WERI-Rb-1 (cell line): ENCODE results near the gene CNBP.
"Not testable (repeated sequence)": the region's sequence is repeated elsewhere in the genome, so short reads cannot be mapped to it uniquely, and the experiment has no call there.

ENCODE experiments used
- DNase-seq: peaks from one replicate; pipeline ENCODE4 v3.0.0-alpha.2; 2020
- H3K27ac ChIP-seq: fragments of 250-450 bp; sonication (Bioruptor Pico); 2 replicates; pipeline ENCODE4 v1.5.1; 2020; ENCODE audit warnings: mild to moderate bottlenecking, moderate library complexity
- H3K27me3 ChIP-seq: fragments of 250-450 bp; sonication (Bioruptor Pico); 2 replicates; pipeline ENCODE4 v1.5.1; 2021; ENCODE audit warnings: mild to moderate bottlenecking, low read depth, moderate library complexity; ENCODE audit not compliant: insufficient read depth, severe bottlenecking
- H3K36me3 ChIP-seq: fragments of 250-450 bp; sonication (Bioruptor Pico); 2 replicates; pipeline ENCODE4 v1.5.1; 2020; ENCODE audit warnings: mild to moderate bottlenecking, moderate library complexity
- H3K4me3 ChIP-seq: 2 replicates; pipeline ENCODE4 v1.5.1; 2011; ENCODE audit warnings: low read depth, mild to moderate bottlenecking, control low read depth, low read length
- H3K9me3 ChIP-seq: fragments of 250-450 bp; sonication (Bioruptor Pico); 2 replicates; pipeline ENCODE4 v1.5.1; 2021; ENCODE audit warnings: mild to moderate bottlenecking, moderate library complexity; ENCODE audit not compliant: severe bottlenecking
- TF ChIP-seq, protein P1 (sequence below): IDR thresholded peaks from 2 replicates; pipeline ENCODE4 v1.5.1; 2011; ENCODE audit warnings: low read depth, mild to moderate bottlenecking, control low read depth, inconsistent platforms, low read length

CNBP gene

DNA sequence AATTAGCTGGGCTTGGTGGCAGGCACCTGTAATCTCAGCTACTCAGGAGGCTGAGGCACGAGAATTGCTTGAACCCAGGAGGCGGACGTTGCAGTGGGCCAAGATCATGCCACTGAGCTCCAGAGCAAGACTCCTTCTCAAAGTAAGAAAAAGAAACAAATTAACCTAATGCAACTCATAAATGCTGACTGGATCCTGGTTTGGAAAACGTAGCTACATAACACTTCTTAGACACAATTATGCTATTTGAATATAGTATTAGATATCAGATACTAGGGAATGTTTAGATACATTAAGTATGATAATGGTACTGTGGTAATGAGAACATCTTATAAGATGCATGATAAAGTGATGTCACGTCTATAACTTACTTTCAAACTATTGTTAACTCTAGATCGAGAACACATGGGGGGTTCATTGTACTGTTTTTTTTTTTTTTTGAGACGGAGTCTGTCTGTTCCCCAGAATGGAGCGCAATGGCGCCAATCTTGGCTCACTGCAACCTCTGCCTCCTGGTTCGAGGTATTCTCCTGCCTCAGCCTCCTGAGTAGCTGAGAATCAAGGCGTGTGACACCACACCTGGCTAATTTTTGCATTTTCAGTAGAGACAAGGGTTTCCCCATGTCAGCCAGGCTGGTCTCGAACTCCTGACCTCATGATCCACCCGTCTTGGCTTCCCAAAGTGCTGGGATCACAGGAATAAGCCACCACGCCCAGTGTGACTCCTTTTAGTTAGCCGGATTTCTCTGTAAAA, 16.9 kb downstream of the CNBP start:
- TF ChIP-seq, protein P1, sequence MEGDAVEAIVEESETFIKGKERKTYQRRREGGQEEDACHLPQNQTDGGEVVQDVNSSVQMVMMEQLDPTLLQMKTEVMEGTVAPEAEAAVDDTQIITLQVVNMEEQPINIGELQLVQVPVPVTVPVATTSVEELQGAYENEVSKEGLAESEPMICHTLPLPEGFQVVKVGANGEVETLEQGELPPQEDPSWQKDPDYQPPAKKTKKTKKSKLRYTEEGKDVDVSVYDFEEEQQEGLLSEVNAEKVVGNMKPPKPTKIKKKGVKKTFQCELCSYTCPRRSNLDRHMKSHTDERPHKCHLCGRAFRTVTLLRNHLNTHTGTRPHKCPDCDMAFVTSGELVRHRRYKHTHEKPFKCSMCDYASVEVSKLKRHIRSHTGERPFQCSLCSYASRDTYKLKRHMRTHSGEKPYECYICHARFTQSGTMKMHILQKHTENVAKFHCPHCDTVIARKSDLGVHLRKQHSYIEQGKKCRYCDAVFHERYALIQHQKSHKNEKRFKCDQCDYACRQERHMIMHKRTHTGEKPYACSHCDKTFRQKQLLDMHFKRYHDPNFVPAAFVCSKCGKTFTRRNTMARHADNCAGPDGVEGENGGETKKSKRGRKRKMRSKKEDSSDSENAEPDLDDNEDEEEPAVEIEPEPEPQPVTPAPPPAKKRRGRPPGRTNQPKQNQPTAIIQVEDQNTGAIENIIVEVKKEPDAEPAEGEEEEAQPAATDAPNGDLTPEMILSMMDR, result no peak
- DNase-seq, result no peak
- peaks cover 55% of the 10 kb centered on the region for H3K36me3 ChIP-seq
- H3K4me3 ChIP-seq, result no peak overlapping the region
- no peaks in the 10 kb centered on the region for H3K9me3 ChIP-seq
- no peak overlapping the region for H3K27ac ChIP-seq
- H3K27me3 ChIP-seq, result no peaks in the 10 kb centered on the region

DNA sequence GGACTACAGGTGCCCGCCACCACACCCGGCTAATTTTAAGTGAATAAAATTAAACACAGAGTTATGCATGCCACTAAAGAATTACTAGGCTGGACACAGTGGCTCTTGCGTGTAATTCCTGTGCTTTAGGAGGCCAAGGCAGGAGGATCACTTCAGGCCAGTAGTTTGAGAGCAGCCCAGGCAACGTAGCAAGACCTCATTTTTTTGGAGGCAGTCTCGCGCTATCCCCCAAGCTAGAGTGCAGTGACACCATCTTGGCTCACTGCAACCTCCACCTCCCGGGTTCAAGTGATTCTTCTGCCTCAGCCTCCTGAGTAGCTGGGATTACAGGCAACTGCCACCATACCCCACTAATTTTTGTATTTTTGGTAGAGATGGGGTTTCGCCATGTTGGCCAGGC, 18.1 kb downstream of the CNBP start:
- peaks cover 44% of the 10 kb centered on the region for H3K36me3 ChIP-seq
- not testable (repeated sequence) for H3K9me3 ChIP-seq, H3K27ac ChIP-seq, H3K27me3 ChIP-seq, H3K4me3 ChIP-seq, DNase-seq

DNA sequence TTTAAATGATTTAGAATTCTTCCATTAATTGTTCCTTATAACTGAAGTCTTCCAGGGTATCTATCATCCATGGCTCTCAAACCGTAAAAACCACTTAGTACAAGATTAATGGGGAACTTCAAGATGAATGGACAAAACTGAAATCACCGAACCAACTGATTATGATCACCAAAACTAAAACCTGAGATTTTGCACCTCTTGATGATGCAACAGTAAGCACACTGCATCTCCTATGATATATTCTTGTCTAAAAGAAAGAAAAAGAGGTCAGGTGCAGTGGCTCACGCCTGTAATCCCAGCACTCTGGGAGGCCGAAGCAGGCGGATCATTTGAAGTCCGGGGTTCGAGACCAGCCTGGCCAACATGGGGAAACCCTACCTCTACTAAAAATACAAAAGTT, 19.2 kb downstream of the CNBP start:
- Histone ChIP-seq H3K9me3 (no peaks in the 10 kb centered on the region), H3K36me3 (peaks cover 33% of the 10 kb centered on the region), H3K27me3 (no peaks in the 10 kb centered on the region), H3K27ac (no peak overlapping the region), H3K4me3 (no peak overlapping the region)
- TF ChIP-seq, protein P1, result no peak
- DNase-seq, result no peak

DNA sequence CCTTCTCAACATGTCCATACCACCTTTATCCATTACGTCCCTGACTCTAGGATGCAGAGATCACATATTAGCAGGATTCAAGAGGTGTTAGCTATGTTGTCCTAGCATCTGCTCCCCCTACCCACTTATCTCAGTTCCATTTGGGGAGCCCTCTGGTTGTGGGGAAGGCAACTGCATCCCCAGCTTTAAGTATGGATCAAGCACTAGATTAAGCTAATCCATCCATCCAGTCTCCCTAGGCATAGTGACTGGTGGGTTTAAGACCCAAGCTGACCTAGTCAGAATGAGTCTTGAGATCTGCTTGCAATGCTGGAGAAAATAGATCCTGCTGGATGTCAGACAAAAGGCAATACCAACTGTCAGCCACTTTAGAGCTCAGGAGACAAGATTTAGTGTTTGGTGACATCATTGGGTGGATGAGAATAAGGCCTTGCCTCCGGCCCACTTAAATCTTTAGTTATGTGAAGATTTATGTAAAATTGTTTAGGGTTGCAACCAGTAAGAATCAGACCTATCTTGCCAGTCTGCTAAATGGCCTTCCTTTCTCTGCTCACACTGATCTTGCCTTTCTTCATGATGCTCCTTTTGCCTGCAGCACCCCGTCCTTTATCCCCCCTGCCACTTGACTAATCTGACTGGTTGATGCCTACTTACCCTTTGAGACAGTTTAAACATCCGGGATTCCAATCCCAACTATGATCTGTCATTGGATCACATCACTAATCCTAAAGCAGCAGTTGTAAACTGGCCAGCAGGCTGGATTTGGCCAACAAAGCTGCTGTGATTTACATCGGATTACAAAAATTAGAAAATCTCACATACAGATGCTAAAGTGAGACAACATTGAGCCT, 20.7 kb downstream of the CNBP start:
- H3K4me3 ChIP-seq, result peak overlapping the region; percentile 95
- peak; percentile 82 for DNase-seq
- H3K36me3 ChIP-seq, result peaks cover 31% of the 10 kb centered on the region
- H3K9me3 ChIP-seq, result no peaks in the 10 kb centered on the region
- H3K27ac ChIP-seq, result peak overlapping the region; percentile 99
- TF ChIP-seq, protein P1, result peak; percentile 67
- H3K27me3 ChIP-seq, result no peaks in the 10 kb centered on the region

DNA sequence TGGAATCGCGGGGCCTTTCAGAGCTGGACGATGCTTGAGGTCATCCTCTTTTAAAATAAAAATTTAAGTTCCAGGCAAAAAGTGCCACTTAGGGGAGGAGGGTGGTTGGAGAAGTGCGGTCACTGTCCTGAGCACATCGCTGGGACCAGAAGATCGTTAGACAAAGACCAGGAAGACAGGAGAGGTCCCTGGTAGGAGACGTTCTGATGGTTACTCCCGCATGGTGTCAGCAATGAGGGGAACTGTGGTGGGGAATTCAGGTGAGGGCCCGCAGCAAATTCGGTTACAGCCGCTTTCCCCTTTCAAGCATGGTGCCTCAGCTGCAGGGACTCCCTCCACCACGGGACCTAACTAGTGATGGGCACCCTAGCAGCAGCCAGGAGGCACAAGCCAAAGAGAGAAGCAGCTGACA, 21.8 kb downstream of the CNBP start:
- Histone ChIP-seq H3K27ac (peak overlapping the region; percentile 99), H3K9me3 (no peaks in the 10 kb centered on the region), H3K4me3 (peak overlapping the region; percentile 95), H3K27me3 (no peaks in the 10 kb centered on the region), H3K36me3 (peaks cover 29% of the 10 kb centered on the region)
- no peak for DNase-seq
- TF ChIP-seq, protein P1, result no peak
